Measurements from ENCODE around the gene RPS4Y2. TPM values are rescaled to one million over a fixed set of nuclear protein-coding genes. Genes with fewer than 3 reads are reported as not detected.

Gene RPS4Y2
- total and polyA plus RNA-seq, 2 donors (not counting 3 experiments of a cell fraction or from before 2014, with no cell fraction given) = not detected

DNA sequence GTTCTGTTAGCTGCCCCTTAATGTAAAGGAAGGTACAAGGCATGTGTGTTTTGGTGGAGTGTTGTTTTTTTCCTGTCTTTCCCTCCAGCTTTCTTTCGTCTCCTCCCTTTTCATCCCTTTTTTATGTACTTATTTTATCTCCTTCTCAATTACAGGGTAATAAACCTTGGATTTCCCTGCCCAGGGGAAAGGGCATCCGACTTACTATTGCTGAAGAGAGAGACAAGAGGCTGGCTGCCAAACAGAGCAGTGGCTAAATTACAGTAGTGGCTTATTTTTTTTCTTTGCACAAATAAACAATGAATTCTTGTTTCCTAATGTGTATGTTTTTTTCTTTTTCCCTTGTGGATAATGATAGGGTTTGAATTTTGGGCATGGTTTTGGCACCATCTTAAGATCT is 24.9 kb downstream of the RPS4Y2 start:
- TF ChIP-seq, protein P1, sequence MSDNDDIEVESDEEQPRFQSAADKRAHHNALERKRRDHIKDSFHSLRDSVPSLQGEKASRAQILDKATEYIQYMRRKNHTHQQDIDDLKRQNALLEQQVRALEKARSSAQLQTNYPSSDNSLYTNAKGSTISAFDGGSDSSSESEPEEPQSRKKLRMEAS (IDR thresholded peaks at IDR 0.05; ENCODE audit: insufficient read depth, insufficient read length) = no peak
- TF ChIP-seq FOS (IDR thresholded peaks at IDR 0.05; ENCODE audit: borderline replicate concordance, insufficient read depth, low read length) (no peak), POLR2AphosphoS5 (IDR thresholded peaks at IDR 0.05; ENCODE audit: insufficient read depth, low read depth, low read length) (no peak), POLR2A (IDR thresholded peaks at IDR 0.05; ENCODE audit: low read depth, low read length) (no peak), EZH2 (IDR thresholded peaks at IDR 0.05; ENCODE audit: borderline replicate concordance, low read depth, low read length, severe bottlenecking) (no peak), CTCF (IDR thresholded peaks at IDR 0.05; ENCODE audit: extremely low read depth in 1 of 2, insufficient read depth in 1 of 2, low read depth in 1 of 2, low read length in 2 of 2) (no peak), GATA2 (IDR thresholded peaks at IDR 0.05; ENCODE audit: insufficient read depth, insufficient read length, low read depth, low read length) (no peak), JUN (IDR thresholded peaks at IDR 0.05; ENCODE audit: borderline replicate concordance, insufficient read depth, insufficient read length, low read depth) (no peak), MYC (IDR thresholded peaks at IDR 0.05; ENCODE audit: low read depth, low read length) (no peak)
- H3K4me1 ChIP-seq (ENCODE audit: control insufficient read depth, extremely low read depth, insufficient read depth, low read length) = no peaks in the 10 kb centered on the region
- H3K9ac ChIP-seq (replicated peaks; ENCODE audit: extremely low read depth, insufficient read depth, low read length) = no peak overlapping the region
- ChIA-PET POLR2A (no interaction called here), CTCF (no interaction called here)
- FAIRE-seq (no peak), DNase-seq (ENCODE audit: low read depth, low spot score) (no peak)
- no TSS peak for BruUV-seq (replicated peaks)
- no peak overlapping the region for H2AFZ ChIP-seq (ENCODE audit: low read depth, low read length)
- H3K27ac ChIP-seq (ENCODE audit: insufficient read depth, low read depth, low read length) = no peak overlapping the region
- H3K27me3 ChIP-seq (ENCODE audit: control insufficient read depth in 2 of 2, insufficient read depth in 2 of 2, low read length in 2 of 2) = no peaks in the 10 kb centered on the region
- no peaks in the 10 kb centered on the region for H4K20me1 ChIP-seq (replicated peaks; ENCODE audit: control insufficient read depth, extremely low read depth, insufficient read depth, low read length)
- H3K9me3 ChIP-seq (replicated peaks; ENCODE audit: control insufficient read depth, insufficient read depth, low read length) = no peaks in the 10 kb centered on the region
- dilution Hi-C loops (cut with MboI; ENCODE audit: extremely low pct_ligation_motif_present, low sequenced_read_pairs) (no loop called here), intact Hi-C loops (cut with micrococcal nuclease) (no loop called here)
- no peak overlapping the region for H3K4me2 ChIP-seq (ENCODE audit: insufficient read depth, low read length)
- no peaks in the 10 kb centered on the region for H3K36me3 ChIP-seq (ENCODE audit: control insufficient read depth in 2 of 2, extremely low read depth in 1 of 2, insufficient read depth in 2 of 2, low read length in 2 of 2)
- no peaks in the 10 kb centered on the region for H3K9me1 ChIP-seq (replicated peaks; ENCODE audit: control insufficient read depth, extremely low read depth, insufficient read depth, low read length)
- no peak overlapping the region for H3K4me3 ChIP-seq (replicated peaks in 1 of 3; ENCODE audit: insufficient read depth in 1 of 3, low read depth in 1 of 3, low read length in 3 of 3)
- no peaks in the 10 kb centered on the region for H3K79me2 ChIP-seq (ENCODE audit: control insufficient read depth, insufficient read depth, low read length)
